ENCODE results near the gene MAPK4.

The MAPK4 gene

GRCh38 chr18:50653402-50654093 lies 93.7 kb downstream of the MAPK4 start:
- no peak for DNase-seq

GRCh38 chr18:50654211-50654610 lies 94.3 kb downstream of the MAPK4 start:
- no peak for DNase-seq

GRCh38 chr18:50654658-50655550 lies 95.0 kb downstream of the MAPK4 start:
- peak in 14 of 51 donors; percentile 6 to 64 (median 23) for DNase-seq

GRCh38 chr18:50656396-50656795 lies 96.5 kb downstream of the MAPK4 start:
- DNase-seq = no peak

- DNase-seq = no peak
These were observed 97.1 kb downstream of the MAPK4 start for GRCh38 chr18:50656841-50657470.

GRCh38 chr18:50658601-50659000 lies 98.7 kb downstream of the MAPK4 start:
- no peak for DNase-seq

- DNase-seq = peak in 4 of 51 donors; percentile 17 to 28 (median 23)
These were observed 99.5 kb downstream of the MAPK4 start for GRCh38 chr18:50659091-50660003.

GRCh38 chr18:50661013-50661412 lies 101.1 kb downstream of the MAPK4 start:
- no peak for DNase-seq

- no peak for DNase-seq
These were observed 102.3 kb downstream of the MAPK4 start for GRCh38 chr18:50662177-50662576.

GRCh38 chr18:50662775-50663383 lies 103.0 kb downstream of the MAPK4 start:
- DNase-seq = no peak

- no peak for DNase-seq
These were observed 103.9 kb downstream of the MAPK4 start for GRCh38 chr18:50663626-50664441.

- DNase-seq = no peak
These were observed 105.1 kb downstream of the MAPK4 start for GRCh38 chr18:50665015-50665414.

GRCh38 chr18:50665519-50665918 lies 105.6 kb downstream of the MAPK4 start:
- no peak for DNase-seq

- DNase-seq = peak in 1 of 51 donors; percentile 33
These were observed 106.6 kb downstream of the MAPK4 start for GRCh38 chr18:50666536-50666935.

- no peak for DNase-seq
These were observed 111.5 kb downstream of the MAPK4 start for GRCh38 chr18:50671376-50671775.

GRCh38 chr18:50674307-50674980 lies 114.6 kb downstream of the MAPK4 start:
- DNase-seq = peak in 1 of 51 donors; percentile 40

- DNase-seq = no peak
These were observed 115.2 kb downstream of the MAPK4 start for GRCh38 chr18:50675043-50675442.

GRCh38 chr18:50678651-50679050 lies 118.8 kb downstream of the MAPK4 start:
- no peak for DNase-seq

GRCh38 chr18:50679056-50679455 lies 119.2 kb downstream of the MAPK4 start:
- DNase-seq = peak in 1 of 51 donors; percentile 5
